ENCODE data around the gene ATP2A1.

Gene ATP2A1

DNA sequence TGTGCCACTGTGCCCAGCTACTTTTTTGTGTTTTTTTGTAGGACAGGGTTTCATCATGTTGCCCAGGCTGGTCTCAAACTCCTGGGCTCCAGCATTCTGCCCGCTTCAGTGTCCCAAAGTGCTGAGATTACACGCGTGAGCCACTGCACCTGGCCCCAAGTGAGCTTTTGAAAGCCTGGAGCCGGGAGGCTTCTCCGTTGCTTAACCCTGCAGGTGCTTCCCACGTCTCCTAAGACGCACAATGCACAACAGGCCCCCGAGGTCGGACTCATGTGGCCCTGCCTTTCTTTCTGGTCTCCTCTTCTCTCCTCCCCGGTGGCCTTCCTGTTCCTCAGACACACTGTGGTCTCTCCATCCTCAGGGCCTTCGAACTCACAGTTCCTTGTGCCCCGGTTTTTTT is 34.3 kb downstream of the ATP2A1 start:
- Histone ChIP-seq H3K36me3 (ENCODE audit: insufficient read depth, insufficient read length, low read length) (peaks cover 43% of the 10 kb centered on the region), H3K27me3 (ENCODE audit: insufficient read depth, insufficient read length) (no peaks in the 10 kb centered on the region), H3K4me1 (ENCODE audit: insufficient read depth, insufficient read length) (peaks cover 10% of the 10 kb centered on the region), H3K9ac (ENCODE audit: insufficient read length, low read depth) (no peak overlapping the region), H3K4me3 (ENCODE audit: insufficient read length, low read depth) (no peak overlapping the region), H3K9me3 (ENCODE audit: insufficient read depth, low read length) (no peaks in the 10 kb centered on the region)
- no peak for DNase-seq (ENCODE audit: low read depth, low spot score)
- TF ChIP-seq ZNF274 (IDR thresholded peaks at IDR 0.05; ENCODE audit: low read depth, low read length) = no peak
- TF ChIP-seq YY1 (IDR thresholded peaks at IDR 0.05; ENCODE audit: insufficient read depth, insufficient read length) = no peak
- TF ChIP-seq SUZ12 (IDR thresholded peaks at IDR 0.05; ENCODE audit: extremely low read depth, insufficient read depth, insufficient read length) = no peak

DNA sequence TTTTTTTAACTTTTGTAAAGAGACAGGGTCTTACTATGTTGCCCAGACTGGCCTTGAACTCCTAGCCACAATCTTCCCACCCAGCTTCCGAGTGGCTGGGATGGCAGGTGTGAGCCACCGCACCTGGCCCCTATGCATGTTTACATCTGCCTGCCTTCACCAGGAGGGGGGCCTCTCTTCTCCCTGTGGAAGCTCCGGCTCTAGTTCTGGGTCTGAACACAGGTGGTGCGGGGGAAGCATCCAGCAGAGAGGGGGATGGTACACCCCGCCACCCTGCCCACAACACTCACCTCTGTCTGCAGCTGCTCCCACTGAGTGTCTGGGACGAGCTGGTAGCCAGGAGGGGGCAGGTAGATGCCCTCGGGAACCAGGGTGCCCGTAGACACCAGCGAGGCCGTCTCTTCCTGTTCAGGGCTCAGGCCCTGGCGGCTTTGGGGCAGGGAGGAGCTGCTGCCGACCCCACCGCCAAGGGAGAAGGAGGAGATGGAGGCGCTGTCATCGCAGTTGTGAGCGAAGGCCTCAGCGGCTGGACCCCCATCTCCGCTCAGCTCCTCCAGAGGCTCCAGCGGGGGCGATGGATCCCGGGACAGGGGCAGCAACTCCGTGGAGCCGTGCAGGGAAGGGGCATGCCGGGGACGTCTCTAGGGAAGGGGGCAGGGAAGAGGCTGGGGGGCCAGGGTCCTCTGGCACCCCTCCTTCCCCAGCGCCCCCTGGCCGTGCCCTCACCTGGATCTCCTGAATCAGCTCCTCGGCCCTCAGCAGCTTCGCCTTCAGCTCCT is 35.8 kb downstream of the ATP2A1 start:
- Histone ChIP-seq H3K9ac (ENCODE audit: insufficient read length, low read depth) (peak overlapping the region; percentile 51), H3K4me3 (ENCODE audit: insufficient read length, low read depth) (no peak overlapping the region), H3K27me3 (ENCODE audit: insufficient read depth, insufficient read length) (no peaks in the 10 kb centered on the region), H3K36me3 (ENCODE audit: insufficient read depth, insufficient read length, low read length) (peaks cover 43% of the 10 kb centered on the region), H3K9me3 (ENCODE audit: insufficient read depth, low read length) (no peaks in the 10 kb centered on the region), H3K4me1 (ENCODE audit: insufficient read depth, insufficient read length) (peaks cover 10% of the 10 kb centered on the region)
- TF ChIP-seq YY1 (IDR thresholded peaks at IDR 0.05; ENCODE audit: insufficient read depth, insufficient read length) (no peak), SUZ12 (IDR thresholded peaks at IDR 0.05; ENCODE audit: extremely low read depth, insufficient read depth, insufficient read length) (no peak), ZNF274 (IDR thresholded peaks at IDR 0.05; ENCODE audit: low read depth, low read length) (no peak)
- no peak for DNase-seq (ENCODE audit: low read depth, low spot score)

DNA sequence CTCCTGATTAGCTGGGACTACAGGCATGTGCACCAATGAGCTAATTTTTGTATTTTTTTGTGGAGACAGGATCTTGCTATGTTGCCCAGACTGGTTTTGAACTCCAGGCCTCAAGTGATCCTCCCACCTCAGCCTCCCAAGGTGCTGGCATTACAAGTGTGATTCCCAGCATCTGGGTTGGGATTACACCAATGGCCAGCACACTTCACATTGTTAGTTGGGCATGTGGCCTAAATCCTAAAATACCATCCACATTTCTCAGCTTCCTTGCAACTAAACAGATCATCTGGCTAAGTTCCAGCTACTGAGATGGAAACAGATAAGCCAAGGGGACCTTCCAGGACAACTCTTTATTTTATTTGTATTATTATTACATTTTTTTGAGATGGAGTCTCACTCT is 36.9 kb downstream of the ATP2A1 start:
- H3K9me3 ChIP-seq (ENCODE audit: insufficient read depth, low read length) = no peaks in the 10 kb centered on the region
- H3K36me3 ChIP-seq (ENCODE audit: insufficient read depth, insufficient read length, low read length) = peaks cover 48% of the 10 kb centered on the region
- H3K4me1 ChIP-seq (ENCODE audit: insufficient read depth, insufficient read length) = peaks cover 13% of the 10 kb centered on the region
- no peak overlapping the region for H3K9ac ChIP-seq (ENCODE audit: insufficient read length, low read depth)
- no peaks in the 10 kb centered on the region for H3K27me3 ChIP-seq (ENCODE audit: insufficient read depth, insufficient read length)
- no peak overlapping the region for H3K4me3 ChIP-seq (ENCODE audit: insufficient read length, low read depth)
- DNase-seq (ENCODE audit: low read depth, low spot score) = no peak
- TF ChIP-seq SUZ12 (IDR thresholded peaks at IDR 0.05; ENCODE audit: extremely low read depth, insufficient read depth, insufficient read length) (no peak), ZNF274 (IDR thresholded peaks at IDR 0.05; ENCODE audit: low read depth, low read length) (no peak)

- Histone ChIP-seq H3K4me3 (ENCODE audit: insufficient read length, low read depth) (no peak overlapping the region), H3K9ac (ENCODE audit: insufficient read length, low read depth) (no peak overlapping the region), H3K36me3 (ENCODE audit: insufficient read depth, insufficient read length, low read length) (peaks cover 44% of the 10 kb centered on the region), H3K4me1 (ENCODE audit: insufficient read depth, insufficient read length) (peaks cover 10% of the 10 kb centered on the region), H3K9me3 (ENCODE audit: insufficient read depth, low read length) (no peaks in the 10 kb centered on the region), H3K27me3 (ENCODE audit: insufficient read depth, insufficient read length) (no peaks in the 10 kb centered on the region)
- no peak for TF ChIP-seq YY1 (IDR thresholded peaks at IDR 0.05; ENCODE audit: insufficient read depth, insufficient read length)
- TF ChIP-seq SUZ12 (IDR thresholded peaks at IDR 0.05; ENCODE audit: extremely low read depth, insufficient read depth, insufficient read length) = no peak
- no peak for TF ChIP-seq ZNF274 (IDR thresholded peaks at IDR 0.05; ENCODE audit: low read depth, low read length)
- no peak for DNase-seq (ENCODE audit: low read depth, low spot score)
Measured at GRCh38 chr16:28917095-28917494, 38.8 kb downstream of the ATP2A1 start.

- H3K9me3 ChIP-seq (ENCODE audit: insufficient read depth, low read length) = no peaks in the 10 kb centered on the region
- H3K4me1 ChIP-seq (ENCODE audit: insufficient read depth, insufficient read length) = peaks cover 10% of the 10 kb centered on the region
- DNase-seq (ENCODE audit: low read depth, low spot score) = no peak
- no peak overlapping the region for H3K4me3 ChIP-seq (ENCODE audit: insufficient read length, low read depth)
- H3K27me3 ChIP-seq (ENCODE audit: insufficient read depth, insufficient read length) = no peaks in the 10 kb centered on the region
- H3K9ac ChIP-seq (ENCODE audit: insufficient read length, low read depth) = no peak overlapping the region
- TF ChIP-seq ZNF274 (IDR thresholded peaks at IDR 0.05; ENCODE audit: low read depth, low read length) = no peak
- no peak for TF ChIP-seq SUZ12 (IDR thresholded peaks at IDR 0.05; ENCODE audit: extremely low read depth, insufficient read depth, insufficient read length)
- no peak for TF ChIP-seq YY1 (IDR thresholded peaks at IDR 0.05; ENCODE audit: insufficient read depth, insufficient read length)
- peaks cover 38% of the 10 kb centered on the region for H3K36me3 ChIP-seq (ENCODE audit: insufficient read depth, insufficient read length, low read length)
Measured at GRCh38 chr16:28918698-28919097, 40.4 kb downstream of the ATP2A1 start.

- Histone ChIP-seq H3K36me3 (ENCODE audit: insufficient read depth, insufficient read length, low read length) (peaks cover 14% of the 10 kb centered on the region), H3K9me3 (ENCODE audit: insufficient read depth, low read length) (no peaks in the 10 kb centered on the region), H3K27me3 (ENCODE audit: insufficient read depth, insufficient read length) (no peaks in the 10 kb centered on the region), H3K4me1 (ENCODE audit: insufficient read depth, insufficient read length) (peaks cover 12% of the 10 kb centered on the region), H3K4me3 (ENCODE audit: insufficient read length, low read depth) (no peak overlapping the region), H3K9ac (ENCODE audit: insufficient read length, low read depth) (no peak overlapping the region)
- no peak for DNase-seq (ENCODE audit: low read depth, low spot score)
- TF ChIP-seq SUZ12 (IDR thresholded peaks at IDR 0.05; ENCODE audit: extremely low read depth, insufficient read depth, insufficient read length) (no peak), ZNF274 (IDR thresholded peaks at IDR 0.05; ENCODE audit: low read depth, low read length) (no peak), YY1 (IDR thresholded peaks at IDR 0.05; ENCODE audit: insufficient read depth, insufficient read length) (no peak)
Measured at GRCh38 chr16:28923231-28923587, 44.9 kb downstream of the ATP2A1 start.

- peak overlapping the region; percentile 41 for H3K4me3 ChIP-seq (ENCODE audit: insufficient read length, low read depth)
- peak overlapping the region; percentile 80 for H3K9ac ChIP-seq (ENCODE audit: insufficient read length, low read depth)
- no peaks in the 10 kb centered on the region for H3K9me3 ChIP-seq (ENCODE audit: insufficient read depth, low read length)
- TF ChIP-seq YY1 (IDR thresholded peaks at IDR 0.05; ENCODE audit: insufficient read depth, insufficient read length) = no peak
- no peak for TF ChIP-seq SUZ12 (IDR thresholded peaks at IDR 0.05; ENCODE audit: extremely low read depth, insufficient read depth, insufficient read length)
- no peak for TF ChIP-seq ZNF274 (IDR thresholded peaks at IDR 0.05; ENCODE audit: low read depth, low read length)
- peaks cover 12% of the 10 kb centered on the region for H3K36me3 ChIP-seq (ENCODE audit: insufficient read depth, insufficient read length, low read length)
- H3K4me1 ChIP-seq (ENCODE audit: insufficient read depth, insufficient read length) = peaks cover 12% of the 10 kb centered on the region
- no peaks in the 10 kb centered on the region for H3K27me3 ChIP-seq (ENCODE audit: insufficient read depth, insufficient read length)
- no peak for DNase-seq (ENCODE audit: low read depth, low spot score)
Measured at GRCh38 chr16:28923652-28924398, 45.5 kb downstream of the ATP2A1 start.

Data from NT2/D1 (cell line).